Esophagus muscularis mucosa (tissue), 4 donors: Measurements from ENCODE around the gene RPL13A. TPM values are rescaled to one million over a fixed set of nuclear protein-coding genes. Genes with fewer than 3 reads are reported as not detected.
A peak's percentile ranks its signal among the peaks of the same experiment; 100 is the strongest.
"Not testable (repeated sequence)": the region's sequence is repeated elsewhere in the genome, so short reads cannot be mapped to it uniquely, and the experiment has no call there.

Experiments used
- DNase-seq: peaks from one replicate; pipeline ENCODE4 v3.0.0-alpha.2; 2017; ENCODE audit errors: extremely low spot score
- H3K27ac ChIP-seq, 4 donors: fragments of 200-600 bp; sonication (generic); replicated peaks in 1 of 4; 1 replicate in 3 of 4; 2 replicates in 1 of 4; pipeline ENCODE4 v1.5.1; 2016 to 2019; ENCODE audit warnings: mild to moderate bottlenecking in 1 of 4
- H3K27me3 ChIP-seq, 4 donors: fragments of 200-600 bp; sonication (generic); one replicate each; pipeline versions ENCODE4 v1.5.1 to v1.6.0; 2016 to 2019
- H3K36me3 ChIP-seq, 4 donors: fragments of 200-600 bp; sonication (generic); one replicate each; pipeline ENCODE4 v1.5.1; 2016 to 2019
- H3K4me1 ChIP-seq, 4 donors: fragments of 200-600 bp; sonication (generic); one replicate each; pipeline ENCODE4 v1.5.1; 2016 to 2019
- H3K4me3 ChIP-seq, 4 donors: fragments of 200-600 bp; sonication (generic); 1 replicate in 2 of 4; 2 replicates in 2 of 4; pipeline ENCODE4 v1.5.1; 2016 to 2019; ENCODE audit warnings: mild to moderate bottlenecking in 4 of 4, moderate library complexity in 1 of 4
- H3K9me3 ChIP-seq, 4 donors: fragments of 200-600 bp; sonication (generic); 1 replicate in 3 of 4; 2 replicates in 1 of 4; pipeline ENCODE4 v1.5.1; 2016 to 2019
- CTCF ChIP-seq, 3 experiments: fragments of 200-600 bp in 2 of 3; fragments of 450-650 bp in 1 of 3; sonication (generic) in 2 of 3; IDR thresholded peaks; one replicate each; pipeline ENCODE4 v1.5.1; 2017 to 2019; ENCODE audit warnings: antibody characterized with exemption in 3 of 3, mild to moderate bottlenecking in 2 of 3, moderate library complexity in 1 of 3
- EP300 ChIP-seq: sonication (generic); formaldehyde crosslinking; IDR thresholded peaks from one replicate; pipeline ENCODE4 v1.6.1; 2017; ENCODE audit warnings: antibody characterized with exemption
- POLR2A ChIP-seq: fragments of 450-650 bp; IDR thresholded peaks from one replicate; pipeline ENCODE4 v1.6.1; 2017; ENCODE audit warnings: antibody characterized with exemption, moderate library complexity, mild to moderate bottlenecking, low read depth
- POLR2AphosphoS5 ChIP-seq, 2 donors: sonication (generic); formaldehyde crosslinking; IDR thresholded peaks; one replicate each; pipeline ENCODE4 v1.6.1; 2017; ENCODE audit warnings: antibody characterized with exemption in 2 of 2
- WGBS: methylation state at CpG from one replicate; pipeline ENCODE4 v1.1.5; 2018; 5-methylcytosine and 5-hydroxymethylcytosine counted together
- intact Hi-C: fragments of 100-400 bp; cut with DNase I; formaldehyde crosslinking; loops from one replicate; pipeline ENCODE4 v1.15.1; 2023
- total RNA-seq, 4 donors: library from RNA; depleted of rRNA; stranded (reverse); fragments of >200 nt; gene quantifications; one replicate each; pipeline versions ENCODE4 v1.1.0 to v1.2.1, GENCODE V29; 2016

The RPL13A gene
- total RNA-seq, 4 donors from 2014 or later: 1,843 to 3,096 (median 2,688) TPM

DNA sequence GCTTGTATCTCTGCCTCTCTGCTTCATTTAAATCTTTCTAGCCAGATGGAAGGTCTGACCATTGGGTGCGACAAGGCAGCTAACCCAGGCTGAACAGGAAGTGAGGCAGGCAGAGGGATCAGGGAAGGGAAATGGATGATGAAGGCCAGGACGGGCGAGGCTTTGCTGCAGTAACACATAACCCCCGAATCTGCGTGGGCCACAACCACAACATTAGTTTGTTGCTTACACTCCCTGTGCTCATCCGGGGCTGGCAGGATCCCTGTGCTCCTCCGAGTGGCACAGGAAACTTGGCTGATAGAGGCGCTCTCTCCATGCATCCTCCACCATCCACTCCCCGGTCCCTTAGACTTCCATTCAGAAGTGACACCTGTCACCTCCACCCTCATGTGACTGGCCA is 14.5 kb upstream of the RPL13A start:
- peak overlapping the region in 1 of 4 donors; percentile 87 for H3K27ac ChIP-seq
- no peaks in the 10 kb centered on the region for H3K27me3 ChIP-seq
- H3K4me3 ChIP-seq: no peak overlapping the region
- peaks cover 0 to 18% (median 3%) of the 10 kb centered on the region in 4 donors for H3K36me3 ChIP-seq
- TF ChIP-seq CTCF (IDR thresholded peaks at IDR 0.05) (no peak), EP300 (no peak), POLR2AphosphoS5 (IDR thresholded peaks at IDR 0.05) (no peak), POLR2A (no peak)
- intact Hi-C loops: no loop called here
- H3K9me3 ChIP-seq: no peaks in the 10 kb centered on the region
- DNase-seq: no peak
- WGBS: 73% methylated on average over 9 of the region's 9 CpGs
- H3K4me1 ChIP-seq: peaks cover 30 to 60% (median 47%) of the 10 kb centered on the region in 4 donors

DNA sequence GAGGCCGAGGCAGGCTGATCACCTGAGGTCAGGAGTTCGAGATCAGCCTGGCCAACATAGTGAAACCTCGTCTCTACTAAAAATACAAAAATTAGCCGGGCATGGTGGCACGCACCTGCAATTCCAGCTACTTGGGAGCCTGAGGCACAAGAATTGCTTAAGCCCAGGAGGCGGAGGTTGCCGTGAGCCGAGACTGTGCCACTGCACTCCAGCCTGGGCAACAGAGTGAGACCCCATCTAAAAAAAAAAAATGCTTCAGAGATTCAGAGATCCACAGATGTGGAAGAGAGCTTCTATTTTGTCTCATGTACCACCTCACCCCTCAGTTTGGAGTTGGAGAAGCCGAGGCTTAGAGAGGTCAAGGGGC is 13.9 kb upstream of the RPL13A start:
- H3K9me3 ChIP-seq, DNase-seq, H3K27me3 ChIP-seq, intact Hi-C loops: not testable (repeated sequence)
- Histone ChIP-seq H3K4me3 (peak overlapping the region; percentile 62 to 86 (median 73)), H3K36me3 (peaks cover 0 to 18% (median 3%) of the 10 kb centered on the region in 4 donors), H3K27ac (peak overlapping the region; percentile 82 to 87 (median 86)), H3K4me1 (peaks cover 30 to 60% (median 47%) of the 10 kb centered on the region in 4 donors)
- WGBS: 75% methylated on average over 9 of the region's 9 CpGs

GRCh38 chr19:49473868-49474541 is 13.4 kb upstream of the RPL13A start, which contains the start of gene FLT3LG:
Gene FLT3LG (plus strand): TSS chr19:49474215. CDS start chr19:49474640, 425 bp downstream.
- TF ChIP-seq EP300 (no peak), POLR2AphosphoS5 (IDR thresholded peaks at IDR 0.05) (peak; percentile 70 to 79), CTCF (IDR thresholded peaks at IDR 0.05) (peak; percentile 99 to 100 (median 99))
- Histone ChIP-seq H3K9me3 (no peaks in the 10 kb centered on the region), H3K4me1 (peaks cover 30 to 60% (median 47%) of the 10 kb centered on the region in 4 donors), H3K27ac (peak within 1 kb of the TSS; percentile 82 to 87 (median 86)), H3K36me3 (peaks cover 0 to 14% (median 2%) of the 10 kb centered on the region in 4 donors), H3K4me3 (peak within 1 kb of the TSS; percentile 62 to 86 (median 73)), H3K27me3 (no peaks in the 10 kb centered on the region)
- DNase-seq: peak; percentile 94
- WGBS: 1% methylated on average over 28 of the region's 33 CpGs
- intact Hi-C loops: no loop called here

DNA sequence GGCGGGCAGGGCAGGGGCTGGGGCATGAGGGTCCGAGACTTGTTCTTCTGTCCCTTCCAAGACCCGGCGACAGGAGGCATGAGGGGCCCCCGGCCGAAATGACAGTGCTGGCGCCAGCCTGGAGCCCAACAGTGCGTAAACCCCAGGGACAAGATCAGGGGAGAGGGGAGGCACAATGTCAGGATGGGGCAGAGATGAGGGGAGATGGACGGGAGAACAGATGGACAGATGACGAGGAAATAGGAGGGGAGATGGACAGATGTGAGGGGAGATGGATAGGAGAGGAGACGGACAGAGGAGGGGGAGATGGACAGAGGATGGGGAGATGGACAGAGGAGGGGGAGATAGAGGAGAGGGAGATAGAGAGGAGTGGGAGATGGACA is 12.9 kb upstream of the RPL13A start:
- Histone ChIP-seq H3K9me3 (no peaks in the 10 kb centered on the region), H3K27ac (peak overlapping the region; percentile 82 to 87 (median 86)), H3K4me1 (peaks cover 25 to 54% (median 46%) of the 10 kb centered on the region in 4 donors), H3K4me3 (peak overlapping the region; percentile 62 to 86 (median 73)), H3K36me3 (peaks cover 0 to 9% (median 2%) of the 10 kb centered on the region in 4 donors), H3K27me3 (no peaks in the 10 kb centered on the region)
- intact Hi-C loops: no loop called here
- DNase-seq: no peak
- TF ChIP-seq CTCF (IDR thresholded peaks at IDR 0.05) (no peak), EP300 (no peak), POLR2AphosphoS5 (IDR thresholded peaks at IDR 0.05) (no peak), POLR2A (no peak)
- WGBS: 10% methylated on average over 10 of the region's 11 CpGs

GRCh38 chr19:49475191-49475917 is 12.1 kb upstream of the RPL13A start:
- TF ChIP-seq EP300 (no peak), POLR2AphosphoS5 (IDR thresholded peaks at IDR 0.05) (no peak), POLR2A (no peak), CTCF (IDR thresholded peaks at IDR 0.05) (no peak)
- intact Hi-C loops: no loop called here
- H3K36me3 ChIP-seq: peaks cover 0 to 5% (median 2%) of the 10 kb centered on the region in 4 donors
- peak overlapping the region in 3 of 4 donors; percentile 62 to 86 (median 68) for H3K4me3 ChIP-seq
- WGBS: 75% methylated on average over 15 of the region's 15 CpGs
- H3K4me1 ChIP-seq: peaks cover 17 to 48% (median 38%) of the 10 kb centered on the region in 4 donors
- H3K27ac ChIP-seq: peak overlapping the region; percentile 82 to 87 (median 86)
- no peak for DNase-seq
- no peaks in the 10 kb centered on the region for H3K9me3 ChIP-seq
- no peaks in the 10 kb centered on the region for H3K27me3 ChIP-seq
